GM19324 (cell line): ENCODE measurements around the gene CYFIP1.

Experiments used
- ATAC-seq: cut with Tn5 transposase; IDR thresholded peaks from one replicate; pipeline ENCODE4 v1.9.1; 2021; ENCODE audit warnings: mild to moderate bottlenecking, moderate library complexity; ENCODE audit not compliant: unreplicated experiment, low FRiP score

Gene CYFIP1

DNA sequence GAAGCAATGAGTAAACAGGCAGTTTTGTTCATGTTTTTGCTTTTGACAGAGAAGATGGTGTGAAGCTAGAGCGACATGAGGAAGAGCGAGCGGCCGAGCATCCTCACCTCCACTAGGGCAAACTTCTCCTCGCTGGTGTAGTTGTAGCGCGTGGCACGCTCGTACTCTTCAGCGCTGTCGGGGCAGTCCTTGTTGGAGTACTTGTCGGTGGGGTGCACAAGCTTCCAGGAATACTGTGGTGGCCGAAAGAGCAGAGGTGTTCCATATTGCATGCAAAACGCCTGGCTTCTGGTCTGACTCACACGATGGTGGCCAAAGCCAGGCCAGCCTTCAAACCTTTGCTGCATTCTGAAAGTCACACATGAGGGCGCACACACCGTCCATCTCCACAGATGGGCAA is 54.3 kb downstream of the CYFIP1 start:
- no peak for ATAC-seq

DNA sequence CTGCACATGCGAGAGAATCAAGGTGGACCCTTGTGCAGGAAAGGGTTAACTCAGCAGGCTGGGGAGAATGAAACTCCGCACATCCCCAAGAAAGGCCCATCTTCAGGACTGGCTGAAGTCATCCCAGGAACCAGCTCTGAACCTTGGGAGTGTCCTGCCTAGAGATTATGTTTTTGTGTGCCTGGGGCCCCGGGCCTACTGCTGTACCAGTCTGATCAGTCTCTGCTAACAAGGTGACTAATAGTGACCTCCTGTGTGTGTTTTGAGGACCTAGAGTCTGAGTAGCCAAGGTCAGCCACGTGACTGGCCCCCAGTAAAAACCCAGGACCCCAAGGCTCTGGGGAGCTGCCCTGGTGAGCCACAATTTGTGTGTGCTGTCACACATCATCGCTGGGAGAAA is 58.2 kb downstream of the CYFIP1 start:
- ATAC-seq, result no peak

DNA sequence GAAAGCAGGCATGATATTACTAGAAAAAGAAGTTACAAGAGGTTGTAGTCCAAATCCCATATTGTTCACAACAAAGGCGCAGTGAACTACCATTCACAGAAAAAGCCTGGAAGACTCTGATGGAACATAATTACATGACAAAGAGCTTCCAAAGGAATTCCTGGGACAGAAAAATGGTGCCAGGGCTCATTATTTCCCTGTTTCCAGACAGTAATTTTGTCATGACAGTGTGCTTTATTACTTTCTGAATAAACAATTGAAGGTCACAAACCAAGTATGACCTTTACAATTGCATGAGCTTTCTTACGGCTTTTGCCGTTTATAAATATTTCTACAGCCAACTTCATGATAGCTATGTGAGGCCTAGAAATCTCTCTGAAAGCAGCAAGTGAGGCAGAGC is 61.0 kb downstream of the CYFIP1 start:
- no peak for ATAC-seq

DNA sequence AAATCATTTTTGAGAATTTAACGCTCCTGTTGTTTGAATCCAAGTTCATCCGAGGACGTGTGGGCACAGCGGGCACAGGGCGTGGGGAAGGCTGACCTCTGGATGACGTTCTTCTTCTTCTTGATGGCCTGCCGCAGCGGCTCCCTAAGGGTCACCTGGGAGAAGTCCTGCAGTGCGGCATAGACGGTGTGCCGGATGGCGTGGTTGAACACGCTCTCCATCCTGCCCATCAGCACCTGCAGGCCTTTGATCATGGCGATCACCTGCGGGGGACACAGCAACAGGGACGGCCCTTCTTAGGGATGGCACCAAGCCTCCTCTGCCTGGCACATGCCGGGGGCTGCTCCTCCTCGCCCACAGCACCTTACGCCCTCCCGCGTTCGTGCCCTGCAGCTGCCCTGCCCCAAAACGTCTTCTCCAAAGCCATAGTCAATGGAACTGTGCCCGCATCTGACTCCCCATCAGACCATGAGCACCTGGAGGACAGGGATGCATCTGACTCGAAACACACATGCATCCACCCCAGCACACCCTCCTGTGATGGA is 61.5 kb downstream of the CYFIP1 start:
- no peak for ATAC-seq

DNA sequence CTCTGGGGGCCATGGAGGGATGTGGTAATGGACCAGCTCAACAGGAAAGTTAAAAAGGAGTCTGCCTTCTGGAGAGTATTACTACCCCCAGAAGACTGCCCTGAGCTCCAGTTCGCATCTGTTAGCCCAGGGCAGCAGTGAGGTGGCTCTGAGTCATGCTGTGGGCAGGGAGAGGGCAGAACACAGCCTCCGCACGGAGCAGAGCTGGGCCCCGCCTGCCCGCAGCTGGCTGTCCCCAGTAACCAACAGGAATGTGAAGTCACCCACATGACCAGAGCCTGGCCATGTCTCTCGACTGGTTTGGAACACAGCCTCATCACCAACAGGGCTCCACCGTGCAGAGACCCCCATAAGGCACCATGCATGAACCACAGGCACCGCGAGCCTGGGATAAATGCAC is 62.1 kb downstream of the CYFIP1 start:
- ATAC-seq, result no peak

DNA sequence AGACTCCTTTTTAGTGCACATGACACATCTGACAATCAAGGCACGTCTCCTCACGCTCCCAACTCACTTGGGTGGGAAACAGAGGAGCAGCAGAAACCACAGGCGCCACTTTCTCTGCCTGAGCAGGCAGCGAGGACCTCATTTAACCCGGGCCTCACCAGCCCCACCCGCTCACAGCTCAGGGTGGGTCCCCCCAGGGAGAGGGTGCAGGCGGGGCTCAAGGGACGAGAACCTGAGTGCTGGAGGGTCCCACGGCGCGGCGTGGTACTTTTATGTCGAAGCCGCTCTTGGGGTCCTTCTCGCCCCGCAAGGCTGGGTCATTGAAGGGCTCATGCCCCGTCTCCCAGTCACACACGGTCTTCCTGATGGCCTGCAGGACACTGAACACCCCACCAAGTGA is 62.6 kb downstream of the CYFIP1 start:
- ATAC-seq, result no peak

DNA sequence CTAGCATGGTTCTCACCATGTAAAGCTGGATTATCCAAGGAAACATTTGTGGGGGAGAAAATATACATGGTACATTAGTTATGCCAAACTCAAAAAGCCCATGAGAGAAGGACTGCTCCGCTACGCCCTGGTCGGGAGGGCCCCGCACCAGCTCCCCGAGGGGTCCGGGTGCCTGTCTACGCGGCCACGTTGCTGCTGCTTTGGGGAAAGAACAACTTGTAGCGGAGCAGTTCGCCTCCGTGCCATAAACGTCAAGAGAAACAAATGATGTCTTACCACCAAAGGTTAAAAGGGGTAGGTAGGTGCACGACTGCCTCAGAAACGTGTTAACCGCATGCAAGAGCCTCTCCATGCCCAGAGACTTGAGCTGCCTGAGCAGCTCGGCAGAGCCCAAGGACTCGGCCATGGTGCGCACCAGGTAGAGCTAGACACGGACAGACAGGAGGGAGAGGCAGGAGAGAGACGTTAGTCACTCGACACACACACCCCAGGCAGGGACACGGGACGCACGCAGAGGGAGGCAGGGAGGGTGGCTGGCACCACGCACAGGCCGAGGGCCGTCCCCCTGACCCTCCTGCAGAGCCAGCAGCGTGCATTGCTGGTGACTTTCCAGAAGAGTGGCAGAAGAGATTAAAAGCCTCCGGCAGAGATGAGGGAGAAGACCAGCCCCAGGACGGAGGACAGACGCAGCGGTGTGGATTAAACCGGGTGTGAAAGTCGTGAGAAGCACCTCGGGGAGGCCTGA is 63.4 kb downstream of the CYFIP1 start:
- no peak for ATAC-seq

DNA sequence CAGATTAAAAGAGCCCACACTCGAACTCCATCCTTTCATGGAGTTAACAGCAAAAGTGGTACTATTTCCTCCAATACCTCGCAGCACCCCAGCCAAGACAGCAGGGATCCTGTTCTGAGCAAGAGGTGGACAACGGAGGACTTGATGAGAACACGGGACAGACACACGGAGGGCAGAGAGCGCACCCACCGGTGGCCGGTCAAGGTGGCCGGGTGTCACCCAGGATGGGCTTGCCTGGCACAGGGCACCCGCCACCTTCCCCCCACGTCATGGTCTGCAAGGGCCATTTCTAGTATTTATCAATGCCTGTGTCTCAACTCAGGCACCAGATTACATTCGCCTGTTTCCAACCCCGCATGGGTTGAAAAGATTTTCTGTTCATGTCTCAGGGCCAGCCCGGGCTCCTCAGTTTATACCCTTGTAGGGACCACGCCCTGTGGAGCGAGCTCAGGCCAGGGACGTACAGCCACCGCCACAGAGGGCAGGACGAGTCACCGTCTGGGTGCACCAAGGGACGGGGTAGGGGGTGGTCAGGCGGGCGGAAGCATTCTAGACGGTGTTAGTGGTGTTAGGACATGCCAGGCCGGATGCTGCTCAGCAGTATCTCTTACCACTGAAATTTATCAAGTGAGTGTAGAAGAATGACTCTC is 64.2 kb downstream of the CYFIP1 start:
- ATAC-seq, result no peak

DNA sequence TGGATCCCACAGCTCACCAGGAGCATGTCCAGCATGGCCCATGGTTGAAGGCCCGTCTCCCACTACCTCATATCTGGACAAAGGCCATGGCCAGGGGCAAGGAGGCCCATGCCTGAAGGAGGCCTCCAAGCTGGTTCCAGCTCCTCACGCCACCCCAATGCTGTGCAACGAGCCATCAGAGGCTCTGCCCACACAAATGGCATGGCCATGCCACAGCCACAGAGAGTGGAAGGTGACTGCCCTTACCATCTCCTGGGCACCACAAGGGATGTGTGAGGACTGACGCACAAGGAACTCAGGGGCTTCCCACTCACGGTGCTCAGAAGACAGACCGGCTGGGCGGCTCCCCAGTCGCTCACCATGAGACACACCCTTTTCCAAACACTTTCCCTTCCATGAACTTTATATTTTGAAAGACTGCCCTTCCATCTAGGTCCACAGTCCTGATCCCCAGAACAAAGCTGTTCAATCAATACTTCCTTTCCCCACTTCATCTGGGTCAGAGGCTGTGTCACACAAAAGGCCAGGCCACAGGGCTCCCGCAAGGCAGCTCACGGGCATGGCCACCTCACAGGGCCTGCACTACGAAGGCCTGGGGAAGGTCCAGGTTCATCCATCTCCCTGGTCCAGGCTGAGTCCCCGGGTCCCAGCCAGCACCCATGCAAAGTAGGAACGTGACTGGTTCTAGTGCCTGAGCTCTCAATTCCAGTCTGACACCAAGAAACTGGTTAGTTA is 66.4 kb downstream of the CYFIP1 start:
- no peak for ATAC-seq

DNA sequence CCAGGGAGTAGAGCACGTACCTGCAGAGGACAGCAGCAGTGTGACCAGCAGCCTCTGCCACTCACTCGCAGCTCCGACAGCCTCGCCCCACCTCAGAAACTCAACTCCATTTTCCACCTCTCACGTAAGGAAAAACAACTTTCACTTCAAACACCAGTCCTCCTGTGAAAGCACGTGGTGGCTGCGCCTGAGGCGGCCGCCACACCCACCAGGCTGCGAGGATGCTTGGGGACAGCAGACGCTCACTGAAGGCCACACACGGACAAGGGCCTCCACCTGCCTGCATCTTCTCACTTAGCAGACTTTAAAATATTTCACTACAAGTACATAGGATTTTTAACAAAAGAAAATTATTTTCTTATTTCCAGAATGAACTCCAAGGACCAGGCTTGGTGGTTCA is 67.9 kb downstream of the CYFIP1 start:
- ATAC-seq, result no peak

DNA sequence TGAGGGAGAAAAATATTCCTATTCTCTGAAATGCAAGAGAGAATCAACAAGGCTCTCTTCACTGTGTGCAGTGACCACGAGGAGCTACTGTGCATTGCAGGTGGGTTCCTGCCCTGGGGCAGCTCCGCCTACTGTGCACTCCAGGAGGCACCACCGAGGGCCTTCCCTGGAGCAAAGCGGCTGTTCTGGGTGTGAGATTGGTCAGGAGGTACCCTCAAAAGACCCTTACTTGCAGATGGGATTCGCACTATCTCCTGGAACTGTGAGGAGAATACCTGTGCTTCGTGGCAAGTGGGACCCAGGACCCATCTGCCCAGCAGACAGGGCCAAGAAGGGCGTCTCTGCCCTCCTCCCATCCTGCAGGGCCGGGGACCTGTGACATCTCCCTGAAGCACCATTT is 68.9 kb downstream of the CYFIP1 start:
- no peak for ATAC-seq

DNA sequence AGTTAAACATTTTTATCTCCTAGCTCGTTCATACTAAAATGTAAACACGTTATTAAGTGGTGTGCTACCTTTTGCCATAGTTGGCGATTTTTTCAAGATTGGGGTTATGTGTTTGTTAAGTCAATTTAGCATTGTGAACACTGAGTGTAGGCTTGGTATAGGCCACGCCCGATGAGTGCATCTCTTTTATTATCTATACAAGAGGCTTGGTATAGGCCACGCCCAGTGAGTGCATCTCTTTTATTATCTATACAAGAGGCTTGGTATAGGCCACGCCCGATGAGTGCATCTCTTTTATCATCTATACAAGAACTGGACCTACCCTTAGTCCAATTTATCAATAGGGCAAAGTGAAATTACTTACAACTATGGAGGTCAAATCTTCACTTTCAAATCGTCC is 71.3 kb downstream of the CYFIP1 start:
- ATAC-seq, result no peak

DNA sequence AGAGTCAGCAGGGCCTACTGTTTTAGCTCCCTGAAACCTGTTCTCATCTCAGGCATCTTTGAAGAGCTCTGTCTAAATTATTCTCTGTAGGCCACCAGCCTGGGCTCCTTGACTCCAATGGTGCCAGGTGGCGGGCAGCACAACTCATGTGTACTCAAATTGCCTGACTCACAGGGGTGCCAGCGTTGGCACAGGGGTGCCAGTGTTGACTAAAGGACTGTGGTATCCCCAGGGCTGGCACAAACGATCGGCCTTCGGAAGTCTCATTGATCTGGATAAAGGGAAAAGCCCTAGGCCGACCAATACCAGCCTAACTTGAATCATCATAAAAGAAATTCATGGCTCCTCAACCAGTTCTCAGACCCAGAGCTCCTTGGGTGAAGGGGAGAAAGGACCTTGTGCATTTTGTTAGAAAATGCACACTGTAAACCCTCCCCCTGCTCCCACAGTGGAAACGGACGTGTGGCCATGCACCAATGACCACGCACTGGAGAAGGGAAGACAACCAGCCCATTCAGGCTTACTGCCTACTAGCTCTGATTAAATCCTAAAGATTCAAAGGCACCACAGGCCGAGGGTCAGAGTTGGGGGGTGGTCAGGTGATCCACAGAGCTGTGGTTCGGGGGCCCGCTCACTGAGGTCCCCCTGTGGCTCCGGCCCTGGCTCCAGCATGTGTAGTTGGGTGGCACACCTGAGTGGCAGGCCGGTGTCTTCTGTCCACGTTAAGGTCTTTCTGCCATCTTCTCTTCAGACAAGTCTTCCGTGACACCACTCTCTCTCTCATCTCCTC is 72.8 kb downstream of the CYFIP1 start:
- no peak for ATAC-seq

DNA sequence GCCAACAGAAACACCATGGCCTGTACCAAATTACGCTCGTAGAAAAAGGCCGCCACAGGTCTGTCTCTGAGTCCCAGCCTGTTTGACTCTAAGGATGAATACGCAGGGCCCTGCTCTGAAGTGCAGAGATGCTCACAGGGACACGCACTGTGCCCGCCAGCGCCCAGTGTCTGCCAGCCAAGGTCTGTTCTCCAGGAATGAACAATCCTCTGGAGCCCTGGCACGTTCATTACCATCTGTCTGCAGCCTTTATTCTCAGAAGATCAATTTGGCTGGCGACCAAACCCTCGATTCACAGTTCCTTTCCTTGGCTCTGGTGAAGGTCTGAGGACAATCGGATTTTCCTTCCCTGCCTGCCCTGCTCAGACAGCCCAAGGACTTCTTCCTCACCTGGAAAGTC is 75.4 kb downstream of the CYFIP1 start:
- no peak for ATAC-seq

DNA sequence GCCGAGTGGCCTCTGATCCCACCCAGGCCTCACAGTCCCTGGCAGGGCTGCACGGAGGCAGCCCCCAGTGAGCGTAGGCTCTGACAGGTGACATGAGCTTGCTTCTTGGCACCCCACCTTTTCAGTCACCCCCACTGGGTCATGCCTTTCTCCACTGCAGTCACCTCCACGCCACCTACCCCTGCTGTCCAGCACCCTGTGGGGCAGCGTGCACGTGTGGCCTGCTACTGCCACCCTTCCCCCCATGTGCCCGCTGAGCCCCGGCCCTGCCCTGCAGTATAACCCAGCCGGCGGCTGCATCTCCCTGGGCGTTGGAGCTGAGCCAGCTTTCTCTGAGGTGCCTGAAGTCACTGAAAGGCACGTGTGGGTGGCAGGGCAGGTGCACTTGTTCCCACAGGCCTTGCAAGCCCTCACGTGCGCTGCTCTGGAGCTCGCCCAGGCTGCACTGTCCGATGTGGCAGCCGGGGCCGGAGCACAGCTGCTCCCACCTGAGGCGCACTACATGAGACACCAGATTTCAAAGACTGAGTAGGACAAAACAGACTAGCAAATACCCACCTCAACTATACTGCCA is 76.1 kb downstream of the CYFIP1 start:
- ATAC-seq, result no peak

DNA sequence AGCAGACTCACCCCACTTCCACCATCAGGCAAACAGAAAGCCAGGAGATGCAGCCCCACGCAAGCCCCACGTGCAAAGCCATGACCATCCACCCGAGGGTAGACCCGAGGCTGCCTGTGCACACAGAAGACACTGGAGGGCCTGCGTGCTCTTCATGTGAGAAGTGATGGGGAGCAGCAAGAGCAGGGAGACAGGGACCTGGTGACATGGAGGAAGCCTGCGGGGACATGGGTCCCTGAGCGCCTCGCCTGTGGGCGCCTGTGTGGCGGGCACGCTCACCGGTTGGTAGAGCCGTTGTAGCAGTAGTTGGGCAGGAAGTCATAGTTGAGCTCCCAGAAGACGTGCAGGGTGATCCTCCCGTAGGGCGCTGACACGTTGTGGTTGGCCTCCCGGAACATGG is 76.7 kb downstream of the CYFIP1 start:
- ATAC-seq, result no peak

DNA sequence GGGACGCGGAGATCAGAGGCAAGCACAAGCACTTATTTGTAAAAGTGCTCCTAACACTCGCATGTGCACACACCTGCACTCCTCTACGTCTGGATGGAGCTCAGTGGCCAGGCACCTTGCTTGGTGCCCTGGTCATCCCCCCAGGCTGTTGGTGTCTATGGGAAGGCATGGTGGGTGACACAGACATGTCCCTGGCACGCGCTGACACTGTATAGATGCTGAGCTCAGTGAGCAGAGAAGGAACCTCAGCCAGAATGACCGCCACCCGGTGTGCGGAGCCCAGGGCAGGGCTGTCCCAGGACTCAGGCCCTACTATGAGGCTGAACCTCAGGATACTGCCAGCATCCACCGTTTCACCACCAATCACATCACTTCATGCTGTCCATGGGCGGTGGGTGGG is 77.2 kb downstream of the CYFIP1 start:
- no peak for ATAC-seq

DNA sequence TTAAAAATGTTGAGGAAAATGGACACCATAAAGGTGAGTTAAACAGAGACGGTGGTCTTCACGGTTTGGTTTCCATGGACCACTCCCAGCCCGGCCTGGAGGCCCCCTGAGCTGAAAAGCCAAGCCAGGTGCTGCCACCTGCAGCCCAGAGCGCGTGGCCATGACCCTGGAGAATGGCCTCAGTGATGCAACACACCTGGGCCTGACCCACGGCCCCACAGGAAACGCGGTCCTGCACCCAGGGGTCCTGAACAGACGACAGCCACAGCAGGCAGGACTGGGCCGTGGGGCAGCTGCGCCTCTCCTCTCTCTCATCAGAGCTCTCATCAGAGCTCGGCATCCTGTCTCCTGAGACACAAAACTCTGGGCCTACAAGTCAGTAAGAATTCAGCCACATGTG is 77.6 kb downstream of the CYFIP1 start:
- no peak for ATAC-seq

DNA sequence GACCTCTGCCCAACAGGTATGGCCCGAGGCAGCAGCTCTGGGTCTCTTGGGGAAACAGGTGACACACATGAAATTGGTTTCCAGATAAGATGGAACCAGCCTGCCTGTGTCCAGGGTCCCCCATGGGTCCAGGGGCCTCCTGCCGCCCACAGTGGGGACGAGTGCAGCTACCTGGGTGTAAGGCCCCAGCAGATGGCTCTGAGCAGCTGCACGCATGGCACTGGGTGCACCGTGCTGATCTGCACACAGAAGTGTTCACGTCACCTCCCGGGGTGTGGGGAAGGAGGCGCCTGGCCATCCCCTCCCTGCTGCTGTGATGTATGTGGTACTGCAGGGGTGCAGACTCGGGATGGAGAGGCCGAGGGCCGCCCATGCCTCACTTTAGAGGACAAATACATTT is 78.1 kb downstream of the CYFIP1 start:
- no peak for ATAC-seq

DNA sequence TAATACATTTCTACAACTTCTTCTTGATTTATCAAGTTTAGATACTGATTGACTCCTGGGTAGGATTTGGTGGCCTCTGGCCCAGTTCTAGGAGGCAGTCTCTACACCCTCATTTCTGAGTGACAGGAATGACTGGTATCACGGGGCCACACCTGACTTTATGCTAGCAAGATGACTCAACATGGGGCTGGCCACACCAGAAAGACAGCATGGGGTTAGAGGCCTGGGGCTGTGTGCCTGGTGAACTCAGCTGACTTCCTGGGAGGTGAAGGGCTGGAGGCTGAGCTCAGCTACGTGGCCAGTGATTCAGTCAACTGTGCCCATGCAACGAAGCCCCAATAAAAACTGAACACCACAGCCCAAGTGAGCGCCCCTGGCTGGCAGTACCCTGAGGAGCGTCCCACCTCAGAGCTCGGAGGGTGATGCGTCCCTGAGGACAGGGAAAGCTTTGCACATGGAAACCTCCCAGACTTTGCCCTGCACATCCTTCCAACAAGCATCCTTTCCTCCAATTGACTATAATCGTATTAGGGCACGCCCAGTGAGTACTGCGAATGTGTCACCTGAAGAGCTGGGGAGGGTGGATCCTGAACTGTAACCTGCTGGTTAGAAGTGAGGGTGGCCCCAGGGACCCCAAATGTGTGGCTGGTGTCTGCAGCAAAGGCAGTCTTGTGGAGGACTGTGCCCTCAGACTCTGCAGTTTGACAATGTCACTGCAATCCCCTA is 84.5 kb downstream of the CYFIP1 start:
- ATAC-seq, result no peak
